Activated CD4-positive, alpha-beta memory T cell treated with anti-CD3 and anti-CD28 coated beads for 36 hours (primary cell): ENCODE results near the gene FLACC1. TPM values are rescaled to one million over a fixed set of nuclear protein-coding genes. Genes with fewer than 3 reads are reported as not detected.
"Not testable (repeated sequence)": the region's sequence is repeated elsewhere in the genome, so short reads cannot be mapped to it uniquely, and the experiment has no call there.

ENCODE experiments used
- CTCF ChIA-PET: fragments of 350-600 bp; sonication (Branson Sonifier 250); formaldehyde crosslinking; loops from one replicate; lab custom pipeline; 2021; ENCODE audit warnings: antibody characterized with exemption, inconsistent platforms; lab: Charles Lee
- POLR2A ChIA-PET: fragments of 350-600 bp; sonication (Branson Sonifier 250); formaldehyde crosslinking; loops from one replicate; lab custom pipeline; 2021; ENCODE audit warnings: antibody characterized with exemption; lab: Charles Lee
- DNase-seq: peaks from one replicate; pipeline ENCODE4 v3.0.0-alpha.2; 2020
- H3K27ac Mint-ChIP-seq: one replicate; pipeline ENCODE4 v1.8.0; 2021; ENCODE audit warnings: mixed read lengths
- H3K27me3 Mint-ChIP-seq: one replicate; pipeline ENCODE4 v1.8.0; 2021; ENCODE audit warnings: mixed read lengths
- H3K36me3 Mint-ChIP-seq: one replicate; pipeline ENCODE4 v1.8.0; 2021; ENCODE audit warnings: mixed read lengths
- H3K4me1 Mint-ChIP-seq: one replicate; pipeline ENCODE4 v1.8.0; 2021; ENCODE audit warnings: low read depth, mixed read lengths
- H3K4me3 Mint-ChIP-seq: one replicate; pipeline ENCODE4 v1.8.0; 2021; ENCODE audit warnings: mild to moderate bottlenecking, mixed read lengths
- H3K9me3 Mint-ChIP-seq: one replicate; pipeline ENCODE4 v1.8.0; 2021; ENCODE audit warnings: mixed read lengths
- intact Hi-C: fragments of 100-400 bp; cut with micrococcal nuclease; formaldehyde crosslinking; loops from one replicate; pipeline ENCODE4 v1.15.1; 2023
- total RNA-seq, 2 experiments: library from RNA; stranded (reverse); gene quantifications; one replicate each; pipeline ENCODE4 v1.2.3, GENCODE V29; 2021

The FLACC1 gene
- total RNA-seq, 2 experiments from 2014 or later, result 0.63 to 0.67 TPM

GRCh38 chr2:201313362-201313761, 43.8 kb downstream of the FLACC1 start:
- H3K4me3 Mint-ChIP-seq, result no peak overlapping the region
- no peak for DNase-seq
- H3K9me3 Mint-ChIP-seq, result peaks cover 31% of the 10 kb centered on the region
- H3K36me3 Mint-ChIP-seq, result peaks cover 65% of the 10 kb centered on the region
- H3K27me3 Mint-ChIP-seq, result no peaks in the 10 kb centered on the region
- intact Hi-C loops, result no loop called here
- ChIA-PET POLR2A (no interaction called here), CTCF (interaction anchor here (1.2 kb wide), 1 partner anchor 15 kb away, joined by 3 read pairs; no protein-coding TSS in a partner anchor)
- H3K4me1 Mint-ChIP-seq, result no peaks in the 10 kb centered on the region
- H3K27ac Mint-ChIP-seq, result no peak overlapping the region

DNA sequence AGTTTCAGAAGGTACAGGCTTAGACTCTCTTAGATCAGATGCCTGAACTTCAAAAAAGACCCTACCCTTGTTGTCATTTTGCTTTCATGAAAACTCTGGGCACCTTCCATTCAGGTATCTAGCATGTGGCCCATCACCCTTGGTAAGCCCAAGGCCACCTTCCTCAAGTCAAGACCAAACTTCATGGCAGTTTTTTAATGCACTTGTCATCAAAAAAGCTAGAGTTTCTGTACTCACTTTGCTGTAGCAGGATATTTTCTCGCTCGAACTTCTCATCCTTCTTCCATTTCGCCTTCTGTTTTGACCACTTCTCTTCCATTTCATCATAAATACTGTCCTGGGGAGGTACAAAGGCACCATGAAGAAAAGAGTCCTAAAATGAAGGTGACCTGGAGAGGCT, 48.2 kb downstream of the FLACC1 start:
- Mint-ChIP-seq H3K4me1 (no peaks in the 10 kb centered on the region), H3K36me3 (peaks cover 57% of the 10 kb centered on the region)

DNA sequence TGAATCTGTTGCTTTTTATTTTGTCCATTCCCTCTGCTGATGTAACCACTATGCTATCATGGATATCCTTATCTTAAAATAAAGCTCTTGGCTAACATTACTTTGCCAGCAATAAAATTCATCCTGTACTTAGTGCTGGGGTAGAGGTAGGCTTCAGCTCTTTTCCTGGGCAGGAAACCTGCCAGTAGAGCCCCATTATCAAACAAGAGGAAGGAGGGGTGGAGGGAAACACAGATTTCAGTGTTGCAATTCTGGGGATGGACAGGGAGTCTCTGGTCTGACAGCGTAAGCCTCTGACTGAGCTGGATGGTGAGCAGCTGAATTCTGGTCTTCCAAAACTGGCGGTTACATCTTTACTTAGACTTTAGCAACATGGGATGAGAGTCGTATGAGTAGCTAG, 49.3 kb downstream of the FLACC1 start:
- H3K27me3 Mint-ChIP-seq, result no peaks in the 10 kb centered on the region
- H3K36me3 Mint-ChIP-seq, result peaks cover 53% of the 10 kb centered on the region
- ChIA-PET CTCF (no interaction called here), POLR2A (no interaction called here)
- intact Hi-C loops, result no loop called here
- no peak overlapping the region for H3K4me3 Mint-ChIP-seq
- H3K27ac Mint-ChIP-seq, result no peak overlapping the region
- H3K4me1 Mint-ChIP-seq, result no peaks in the 10 kb centered on the region
- no peak for DNase-seq
- peaks cover 15% of the 10 kb centered on the region for H3K9me3 Mint-ChIP-seq

More for the DNA sequence above, 48.2 kb downstream of the FLACC1 start:
- CTCF ChIA-PET, result no interaction called here
- Mint-ChIP-seq H3K27me3 (no peaks in the 10 kb centered on the region), H3K4me3 (no peak overlapping the region), H3K27ac (no peak overlapping the region), H3K9me3 (peaks cover 15% of the 10 kb centered on the region)
- intact Hi-C loops, result no loop called here
- DNase-seq, result no peak
- POLR2A ChIA-PET, result no interaction called here

GRCh38 chr2:201299929-201300328, 57.2 kb downstream of the FLACC1 start:
- DNase-seq, H3K4me1 Mint-ChIP-seq, intact Hi-C loops, H3K4me3 Mint-ChIP-seq, POLR2A ChIA-PET, H3K27ac Mint-ChIP-seq, H3K27me3 Mint-ChIP-seq: not testable (repeated sequence)
- Mint-ChIP-seq H3K9me3 (peaks cover 59% of the 10 kb centered on the region), H3K36me3 (peaks cover 60% of the 10 kb centered on the region)
- CTCF ChIA-PET, result interaction anchor here (1.0 to 1.5 kb wide), 2 partner anchors 10 to 64 kb away, joined by 3 to 4 read pairs; no protein-coding TSS in a partner anchor

- Mint-ChIP-seq H3K36me3 (peaks cover 64% of the 10 kb centered on the region), H3K27ac (no peak overlapping the region), H3K27me3 (no peaks in the 10 kb centered on the region), H3K4me1 (no peaks in the 10 kb centered on the region), H3K9me3 (peaks cover 67% of the 10 kb centered on the region), H3K4me3 (no peak overlapping the region)
- no peak for DNase-seq
- CTCF ChIA-PET, result interaction anchor here (0.8 to 1.5 kb wide), 4 partner anchors 8 to 66 kb away, joined by 3 to 4 read pairs (median 3); no protein-coding TSS in a partner anchor
- POLR2A ChIA-PET, result no interaction called here
- intact Hi-C loops, result no loop called here
Measured at GRCh38 chr2:201298462-201299052, 58.6 kb downstream of the FLACC1 start.

DNA sequence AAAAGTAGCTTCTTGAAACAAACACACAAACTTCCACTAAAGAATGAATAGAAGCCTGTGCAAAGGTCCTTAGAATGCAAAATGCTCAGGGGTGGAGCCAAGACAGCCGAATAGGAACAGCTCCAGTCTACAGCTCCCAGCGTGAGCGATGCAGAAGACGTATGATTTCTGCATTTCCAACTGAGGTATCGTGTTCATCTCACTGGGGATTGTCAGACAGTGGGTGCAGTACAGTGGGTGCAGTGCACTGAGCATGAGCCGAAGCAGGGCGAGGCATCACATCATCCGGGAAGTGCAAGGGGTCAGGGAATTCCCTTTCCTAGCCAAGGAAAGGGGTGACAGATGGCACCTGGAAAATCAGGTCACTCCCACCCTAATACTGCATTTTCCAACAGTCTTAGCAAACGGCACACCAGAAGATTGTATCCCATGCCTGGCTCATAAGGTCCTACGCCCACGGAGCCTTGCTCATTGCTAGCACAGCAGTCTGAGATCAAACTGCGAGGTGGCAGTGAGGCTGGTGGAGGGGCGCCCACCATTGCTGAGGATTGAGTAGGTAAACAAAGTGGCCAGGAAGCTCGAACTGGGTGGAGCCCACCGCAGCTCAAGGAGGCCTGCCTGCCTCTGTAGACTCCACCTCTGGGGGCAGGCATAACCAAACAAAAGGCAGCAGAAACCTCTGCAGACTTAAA, 66.5 kb downstream of the FLACC1 start:
- H3K4me1 Mint-ChIP-seq, intact Hi-C loops, POLR2A ChIA-PET, H3K27ac Mint-ChIP-seq, H3K4me3 Mint-ChIP-seq, H3K27me3 Mint-ChIP-seq, CTCF ChIA-PET, DNase-seq: not testable (repeated sequence)
- Mint-ChIP-seq H3K36me3 (peaks cover 72% of the 10 kb centered on the region), H3K9me3 (peaks cover 55% of the 10 kb centered on the region)

- Mint-ChIP-seq H3K9me3 (peaks cover 14% of the 10 kb centered on the region), H3K4me1 (peaks cover 7% of the 10 kb centered on the region), H3K36me3 (peaks cover 58% of the 10 kb centered on the region), H3K27ac (peak overlapping the region; percentile 43), H3K27me3 (no peaks in the 10 kb centered on the region), H3K4me3 (no peak overlapping the region)
- POLR2A ChIA-PET, result no interaction called here
- DNase-seq, result no peak
- intact Hi-C loops, result no loop called here
- CTCF ChIA-PET, result interaction anchor here (0.6 to 1.8 kb wide), 3 partner anchors 53 to 78 kb away, joined by 3 to 5 read pairs (median 4); no protein-coding TSS in a partner anchor
Measured at GRCh38 chr2:201285499-201285898, 71.6 kb downstream of the FLACC1 start.

GRCh38 chr2:201280191-201281040, 76.7 kb downstream of the FLACC1 start:
- Mint-ChIP-seq H3K4me1 (peaks cover 30% of the 10 kb centered on the region), H3K4me3 (no peak overlapping the region), H3K27ac (peak overlapping the region; percentile 26), H3K9me3 (no peaks in the 10 kb centered on the region), H3K27me3 (no peaks in the 10 kb centered on the region), H3K36me3 (peaks cover 46% of the 10 kb centered on the region)
- intact Hi-C loops, result no loop called here
- POLR2A ChIA-PET, result no interaction called here
- CTCF ChIA-PET, result interaction anchor here (1.6 to 4.0 kb wide), 2 partner anchors 11 to 48 kb away, joined by 6 to 19 read pairs; no protein-coding TSS in a partner anchor
- DNase-seq, result no peak

- intact Hi-C loops, result no loop called here
- ChIA-PET POLR2A (no interaction called here), CTCF (interaction anchor here (1.6 to 4.0 kb wide), 2 partner anchors 9 to 47 kb away, joined by 6 to 19 read pairs; no protein-coding TSS in a partner anchor)
- Mint-ChIP-seq H3K36me3 (peaks cover 48% of the 10 kb centered on the region), H3K4me1 (peaks cover 29% of the 10 kb centered on the region), H3K4me3 (no peak overlapping the region), H3K27ac (peak overlapping the region; percentile 38), H3K27me3 (no peaks in the 10 kb centered on the region), H3K9me3 (no peaks in the 10 kb centered on the region)
- DNase-seq, result no peak
Measured at GRCh38 chr2:201279079-201279478, 78.1 kb downstream of the FLACC1 start.

- peaks cover 71% of the 10 kb centered on the region for H3K36me3 Mint-ChIP-seq
Measured at GRCh38 chr2:201276511-201276910, 80.6 kb downstream of the FLACC1 start.

GRCh38 chr2:201275990-201276389, 81.2 kb downstream of the FLACC1 start:
- no peak overlapping the region for H3K4me3 Mint-ChIP-seq
- DNase-seq, result no peak
- no peak overlapping the region for H3K27ac Mint-ChIP-seq
- ChIA-PET POLR2A (no interaction called here), CTCF (interaction anchor here (1.4 to 2.4 kb wide), 2 partner anchors 11 to 39 kb away, joined by 3 to 6 read pairs; no protein-coding TSS in a partner anchor)
- no peaks in the 10 kb centered on the region for H3K27me3 Mint-ChIP-seq
- peaks cover 74% of the 10 kb centered on the region for H3K36me3 Mint-ChIP-seq
- peaks cover 57% of the 10 kb centered on the region for H3K4me1 Mint-ChIP-seq
- intact Hi-C loops, result no loop called here
- no peaks in the 10 kb centered on the region for H3K9me3 Mint-ChIP-seq

More at GRCh38 chr2:201276511-201276910, 80.6 kb downstream of the FLACC1 start:
- H3K4me1 Mint-ChIP-seq, result peaks cover 52% of the 10 kb centered on the region
- intact Hi-C loops, result no loop called here
- DNase-seq, result no peak
- H3K9me3 Mint-ChIP-seq, result no peaks in the 10 kb centered on the region
- ChIA-PET POLR2A (interaction anchor here (1.0 kb wide), 1 partner anchor 11 kb away, joined by 3 read pairs; no protein-coding TSS in a partner anchor), CTCF (interaction anchor here (1.4 to 4.0 kb wide), 3 partner anchors 11 to 44 kb away, joined by 3 to 19 read pairs (median 6); no protein-coding TSS in a partner anchor)
- no peaks in the 10 kb centered on the region for H3K27me3 Mint-ChIP-seq
- H3K27ac Mint-ChIP-seq, result no peak overlapping the region
- no peak overlapping the region for H3K4me3 Mint-ChIP-seq
